H1 (cell line): ENCODE measurements around the gene SCRG1. TPM values are rescaled to one million over a fixed set of nuclear protein-coding genes. Genes with fewer than 3 reads are reported as not detected.

Experiments
- CTCF ChIA-PET: fragments of 300-600 bp; sonication (Branson Sonifier 250); formaldehyde crosslinking; loops from one replicate; lab custom pipeline; 2021; ENCODE audit not compliant: partially characterized antibody; lab: Charles Lee
- POLR2A ChIA-PET: fragments of 300-600 bp; sonication (Branson Sonifier 250); formaldehyde crosslinking; loops from one replicate; lab custom pipeline; 2021; ENCODE audit warnings: inconsistent platforms; ENCODE audit not compliant: partially characterized antibody; lab: Charles Lee
- DNase-seq, 2 experiments: peaks; one replicate each; pipeline versions ENCODE4 v3.0.0 to v3.0.0-alpha.2; 2010 to 2022; ENCODE audit warnings: low spot score in 2 of 2, low read depth in 1 of 2, mixed read lengths in 1 of 2
- FAIRE-seq: peaks from 2 replicates; lab custom pipeline; 2011; peaks lifted over from hg19 to GRCh38; lab: Jason Lieb, UNC
- H2AFZ ChIP-seq: 2 replicates; pipeline ENCODE4 v1.8.1; 2012; ENCODE audit warnings: low read length, inconsistent platforms
- H2AK5ac ChIP-seq: 2 replicates; pipeline ENCODE4 v1.6.1; 2013; ENCODE audit warnings: low read depth, low read length
- H2BK120ac ChIP-seq: replicated peaks from 2 replicates; pipeline ENCODE3; 2013; ENCODE audit warnings: low read depth, low read length, inconsistent platforms
- H2BK12ac ChIP-seq: 2 replicates; pipeline ENCODE4 v1.6.1; 2013; ENCODE audit warnings: low read depth, low read length
- H2BK15ac ChIP-seq: 2 replicates; pipeline ENCODE4 v1.6.1; 2013; ENCODE audit warnings: low read length
- H2BK20ac ChIP-seq: 2 replicates; pipeline ENCODE4 v1.6.1; 2013; ENCODE audit warnings: low read length
- H2BK5ac ChIP-seq: 2 replicates; pipeline ENCODE4 v1.6.1; 2013; ENCODE audit warnings: low read depth, low read length
- H3K14ac ChIP-seq: 2 replicates; pipeline ENCODE4 v1.6.1; 2013; ENCODE audit warnings: inconsistent platforms; ENCODE audit not compliant: insufficient read length
- H3K18ac ChIP-seq: 2 replicates; pipeline ENCODE4 v1.6.1; 2013; ENCODE audit warnings: low read length; ENCODE audit errors: extremely low read depth
- H3K23ac ChIP-seq: 2 replicates; pipeline ENCODE4 v1.6.1; 2013; ENCODE audit warnings: inconsistent platforms; ENCODE audit not compliant: insufficient read length
- H3K23me2 ChIP-seq: 2 replicates; pipeline ENCODE4 v1.6.1; 2013; ENCODE audit warnings: low read depth, low read length
- H3K27ac ChIP-seq: 2 replicates; pipeline ENCODE4 v1.6.1; 2011; ENCODE audit warnings: low read depth, low read length, inconsistent platforms
- H3K27me3 ChIP-seq, 4 experiments: replicated peaks in 1 of 4; 1 replicate in 1 of 4; 2 replicates in 3 of 4; pipeline versions ENCODE4 v1.6.1 to v1.8.1; 2011 to 2013; ENCODE audit warnings: low read length in 3 of 4, mild to moderate bottlenecking in 3 of 4, inconsistent platforms in 2 of 4, mixed read lengths in 2 of 4, moderate library complexity in 1 of 4; ENCODE audit not compliant: control insufficient read depth in 3 of 4, insufficient read depth in 3 of 4; ENCODE audit errors: extremely low read depth in 1 of 4
- H3K36me3 ChIP-seq, 4 experiments: 2 replicates each; pipeline versions ENCODE4 v1.6.1 to v1.8.1; 2011 to 2013; ENCODE audit warnings: mild to moderate bottlenecking in 4 of 4, low read length in 3 of 4, moderate library complexity in 2 of 4, control low read depth in 1 of 4, inconsistent platforms in 1 of 4; ENCODE audit not compliant: insufficient read depth in 4 of 4, control insufficient read depth in 2 of 4
- H3K4ac ChIP-seq: replicated peaks from 2 replicates; pipeline ENCODE3; 2013; ENCODE audit warnings: low read length, low read depth, mixed read lengths, inconsistent platforms; ENCODE audit not compliant: insufficient read length
- H3K4me1 ChIP-seq, 4 experiments: replicated peaks in 1 of 4; 1 replicate in 1 of 4; 2 replicates in 3 of 4; pipeline versions ENCODE4 v1.6.1 to v1.8.1; 2011 to 2013; ENCODE audit warnings: low read length in 3 of 4, inconsistent platforms in 2 of 4, mixed read lengths in 1 of 4; ENCODE audit not compliant: insufficient read depth in 4 of 4, control insufficient read depth in 3 of 4
- H3K4me2 ChIP-seq, 2 experiments: 2 replicates each; pipeline versions ENCODE4 v1.6.1 to v1.8.1; 2011 to 2013; ENCODE audit warnings: low read depth in 2 of 2, low read length in 2 of 2, control low read depth in 1 of 2, inconsistent platforms in 1 of 2, mild to moderate bottlenecking in 1 of 2; ENCODE audit not compliant: insufficient read depth in 1 of 2
- H3K4me3 ChIP-seq, 4 experiments: fragments of 200-600, 300-600 bp in 1 of 4; sonication (generic), shearing (Covaris generic), sonication (Bioruptor Twin) in 1 of 4; 2 replicates each; pipeline versions ENCODE4 v1.5.1 to v1.8.1; 2011 to 2016; ENCODE audit warnings: low read length in 4 of 4, low read depth in 3 of 4, control low read depth in 2 of 4, inconsistent platforms in 2 of 4, mild to moderate bottlenecking in 2 of 4, mixed read lengths in 1 of 4, moderate library complexity in 1 of 4; ENCODE audit not compliant: insufficient read depth in 2 of 4; ENCODE audit errors: extremely low read depth in 1 of 4
- H3K56ac ChIP-seq: replicated peaks from 2 replicates; pipeline ENCODE3; 2013; ENCODE audit warnings: low read depth, mild to moderate bottlenecking, mixed read lengths, low read length, inconsistent platforms; ENCODE audit not compliant: insufficient read length
- H3K79me1 ChIP-seq: 2 replicates; pipeline ENCODE4 v1.6.1; 2013; ENCODE audit warnings: low read depth, low read length, control low read depth
- H3K79me2 ChIP-seq, 2 experiments: 2 replicates each; pipeline versions ENCODE4 v1.6.1 to v1.8.1; 2012 to 2013; ENCODE audit warnings: low read length in 2 of 2, mild to moderate bottlenecking in 2 of 2, inconsistent platforms in 1 of 2; ENCODE audit not compliant: insufficient read depth in 2 of 2, control insufficient read depth in 1 of 2
- H3K9ac ChIP-seq, 4 experiments: replicated peaks in 1 of 4; 1 replicate in 1 of 4; 2 replicates in 3 of 4; pipeline versions ENCODE4 v1.6.1 to v1.8.1; 2011 to 2013; ENCODE audit warnings: low read depth in 3 of 4, low read length in 3 of 4, control low read depth in 2 of 4, mild to moderate bottlenecking in 2 of 4, moderate library complexity in 2 of 4, inconsistent platforms in 1 of 4; ENCODE audit errors: extremely low read depth in 1 of 4
- H3K9me3 ChIP-seq, 2 experiments: 2 replicates each; pipeline versions ENCODE4 v1.6.1 to v1.8.1; 2012 to 2013; ENCODE audit warnings: mild to moderate bottlenecking in 2 of 2, moderate library complexity in 2 of 2, control low read depth in 1 of 2, inconsistent platforms in 1 of 2, low read depth in 1 of 2, low read length in 1 of 2, mixed read lengths in 1 of 2; ENCODE audit not compliant: insufficient read depth in 2 of 2
- H4K20me1 ChIP-seq, 2 experiments: replicated peaks in 1 of 2; 2 replicates each; pipeline versions ENCODE3 to v1.8.1; 2011 to 2013; ENCODE audit warnings: inconsistent platforms in 2 of 2, low read length in 2 of 2, mild to moderate bottlenecking in 1 of 2; ENCODE audit not compliant: insufficient read depth in 2 of 2, control insufficient read depth in 1 of 2
- H4K5ac ChIP-seq: 2 replicates; pipeline ENCODE4 v1.6.1; 2013; ENCODE audit warnings: low read length, low read depth, mixed read lengths, inconsistent platforms; ENCODE audit not compliant: insufficient read length
- H4K8ac ChIP-seq: 2 replicates; pipeline ENCODE4 v1.8.0; 2013; ENCODE audit warnings: mild to moderate bottlenecking, moderate library complexity, low read length, inconsistent platforms; ENCODE audit not compliant: insufficient read depth; ENCODE audit errors: extremely low read depth
- H4K91ac ChIP-seq: replicated peaks from 2 replicates; pipeline ENCODE3; 2013; ENCODE audit warnings: low read length, mixed read lengths, inconsistent platforms; ENCODE audit not compliant: insufficient read length
- CHD2 ChIP-seq: IDR thresholded peaks from 2 replicates; pipeline ENCODE4 v1.6.1; 2012; ENCODE audit warnings: low read length, improper control_type of control experiment
- EGR1 ChIP-seq: IDR thresholded peaks from 2 replicates; pipeline ENCODE4 v1.6.1; 2011; ENCODE audit warnings: low read depth, low read length, borderline replicate concordance
- EZH2 ChIP-seq: fragments of 200-600 bp; sonication (generic); IDR thresholded peaks from 2 replicates; pipeline ENCODE4 v1.7.1; 2012; ENCODE audit warnings: low read depth, mild to moderate bottlenecking, moderate library complexity, low read length, inconsistent platforms; ENCODE audit not compliant: severe bottlenecking
- WGBS, 2 experiments: shearing (Covaris generic) in 1 of 2; methylation state at CpG; one replicate each; pipeline versions ENCODE4 v1.1.6 to v1.1.7; 2013 to 2015; ENCODE audit warnings: low lambda C conversion rate in 2 of 2, mixed read lengths in 2 of 2, inconsistent platforms in 1 of 2, low coverage in 1 of 2, missing lambda C conversion rate in 1 of 2; ENCODE audit not compliant: insufficient replicate concordance in 2 of 2, insufficient coverage in 1 of 2, insufficient read length in 1 of 2; ENCODE audit errors: extremely low coverage in 1 of 2, missing lambda C conversion rate in 1 of 2; 5-methylcytosine and 5-hydroxymethylcytosine counted together
- polyA plus RNA-seq, 7 experiments: library from polyadenylated mRNA; depleted of rRNA in 3 of 7; stranded (reverse) in 5 of 7; unstranded in 2 of 7; fragments of >200 nt in 5 of 7; fragments of 200-250 nt in 2 of 7; gene quantifications; 1 replicate in 5 of 7; 2 replicates in 1 of 7; 4 replicates in 1 of 7; pipeline versions ENCODE4 v1.2.1 to v1.2.3, GENCODE V29; 2011 to 2013; ENCODE audit warnings: missing spikeins in 2 of 7, mixed read lengths in 2 of 7
- total RNA-seq: library from RNA; stranded (reverse); fragmentation: NEBNext Ultra II Directional; extraction: Animal tissue kit (Norgen Biotek cat#: 25700); gene quantifications from 2 replicates; pipeline ENCODE4 v1.2.1, GENCODE V29; 2021
- TF ChIP-seq, protein P1 (sequence below): IDR thresholded peaks from 2 replicates; pipeline ENCODE4 v1.6.1; 2012; ENCODE audit warnings: low read length, inconsistent platforms
- TF ChIP-seq, protein P2 (sequence below), 3 experiments: IDR thresholded peaks; 1 replicate in 2 of 3; 2 replicates in 1 of 3; pipeline versions ENCODE4 v1.5.1 to v1.6.1; 2011; ENCODE audit warnings: low read length in 3 of 3, mild to moderate bottlenecking in 3 of 3, inconsistent platforms in 2 of 3, low read depth in 1 of 3, moderate library complexity in 1 of 3; ENCODE audit not compliant: insufficient read depth in 1 of 3; ENCODE audit errors: control extremely low read depth in 1 of 3
- TF ChIP-seq, protein P3 (sequence below): IDR thresholded peaks from 2 replicates; pipeline ENCODE4 v1.6.1; 2011; ENCODE audit warnings: low read length, improper control_type of control experiment

SCRG1 gene
- total and polyA plus RNA-seq, 2 of the 8 experiments (the other 6 are each of a cell fraction or from before 2014, with no cell fraction given), result not detected

DNA sequence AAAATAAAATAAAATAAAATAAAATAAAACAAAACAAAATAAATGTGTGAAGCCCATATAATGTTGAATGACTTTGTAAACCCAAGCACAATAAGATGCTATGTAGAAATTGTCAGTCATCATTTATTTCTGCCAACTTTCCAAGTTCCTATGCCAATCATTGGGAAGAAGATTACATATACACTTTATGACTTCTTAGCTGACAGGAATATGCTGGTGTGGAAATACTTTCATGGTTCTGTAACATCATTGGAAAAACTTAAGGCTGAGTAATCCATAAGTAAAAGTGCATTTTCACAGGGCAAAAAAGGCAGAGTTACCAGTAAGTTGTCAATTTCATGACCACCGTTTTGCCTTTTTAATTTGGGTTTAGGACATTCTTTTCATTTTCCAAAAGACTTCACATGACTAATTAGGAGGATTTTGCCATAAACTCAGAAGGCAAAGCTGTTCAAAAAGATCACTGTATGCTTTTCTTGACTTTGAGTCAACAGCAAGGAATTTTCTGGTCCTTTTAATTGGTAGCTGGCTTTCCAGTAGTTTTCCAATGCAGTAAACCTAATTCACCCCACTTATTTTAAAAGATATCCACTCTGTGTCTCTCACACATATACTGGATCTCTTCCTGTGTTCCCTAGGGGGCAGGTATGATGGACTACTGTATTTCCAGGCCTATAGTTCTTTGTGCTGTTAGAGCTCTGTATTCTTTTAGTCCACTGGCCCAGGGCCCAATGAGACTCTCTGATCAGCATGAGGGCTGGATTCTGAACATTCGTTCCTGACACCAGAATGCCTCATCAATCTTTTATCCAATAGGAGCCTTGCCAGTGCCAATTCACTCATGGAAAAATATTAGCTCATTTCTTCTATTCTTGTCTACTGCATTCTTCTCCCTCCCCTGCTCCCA is 26.2 kb upstream of the SCRG1 start:
- Histone ChIP-seq H2BK15ac (no peak overlapping the region), H4K5ac (no peak overlapping the region), H3K56ac (no peak overlapping the region), H4K8ac (no peak overlapping the region), H3K14ac (no peak overlapping the region), H2BK120ac (no peak overlapping the region), H3K4me1 (no peaks in the 10 kb centered on the region), H3K9ac (no peak overlapping the region), H2BK5ac (no peak overlapping the region), H2BK12ac (no peak overlapping the region), H3K4me3 (no peak overlapping the region), H2BK20ac (no peak overlapping the region), H3K27ac (no peak overlapping the region), H3K27me3 (no peaks in the 10 kb centered on the region), H3K18ac (no peak overlapping the region), H3K23me2 (no peaks in the 10 kb centered on the region; the same call in 1 of the 2 replicates), H3K4ac (no peak overlapping the region), H3K9me3 (no peaks in the 10 kb centered on the region), H3K36me3 (no peaks in the 10 kb centered on the region), H3K23ac (no peak overlapping the region), H3K4me2 (no peak overlapping the region), H2AFZ (no peak overlapping the region), H2AK5ac (no peak overlapping the region), H4K20me1 (no peaks in the 10 kb centered on the region), H3K79me2 (no peaks in the 10 kb centered on the region), H4K91ac (no peak overlapping the region), H3K79me1 (no peaks in the 10 kb centered on the region)
- FAIRE-seq (no peak), DNase-seq (no peak)
- WGBS, 2 experiments, result 87% methylated on average over 2 of the region's 2 CpGs; no CpG with 5 or more reads in 1 of the 2 experiments
- POLR2A ChIA-PET, result no interaction called here
- CTCF ChIA-PET, result interaction anchor here (0.6 to 1.6 kb wide), 11 partner anchors 9 to 533 kb away, joined by 3 to 6 read pairs (median 3); no protein-coding TSS in a partner anchor
- TF ChIP-seq CHD2 (no peak), EZH2 (no peak), EGR1 (no peak)
- TF ChIP-seq, protein P1, sequence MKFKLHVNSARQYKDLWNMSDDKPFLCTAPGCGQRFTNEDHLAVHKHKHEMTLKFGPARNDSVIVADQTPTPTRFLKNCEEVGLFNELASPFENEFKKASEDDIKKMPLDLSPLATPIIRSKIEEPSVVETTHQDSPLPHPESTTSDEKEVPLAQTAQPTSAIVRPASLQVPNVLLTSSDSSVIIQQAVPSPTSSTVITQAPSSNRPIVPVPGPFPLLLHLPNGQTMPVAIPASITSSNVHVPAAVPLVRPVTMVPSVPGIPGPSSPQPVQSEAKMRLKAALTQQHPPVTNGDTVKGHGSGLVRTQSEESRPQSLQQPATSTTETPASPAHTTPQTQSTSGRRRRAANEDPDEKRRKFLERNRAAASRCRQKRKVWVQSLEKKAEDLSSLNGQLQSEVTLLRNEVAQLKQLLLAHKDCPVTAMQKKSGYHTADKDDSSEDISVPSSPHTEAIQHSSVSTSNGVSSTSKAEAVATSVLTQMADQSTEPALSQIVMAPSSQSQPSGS, result no peak
- TF ChIP-seq, protein P2, sequence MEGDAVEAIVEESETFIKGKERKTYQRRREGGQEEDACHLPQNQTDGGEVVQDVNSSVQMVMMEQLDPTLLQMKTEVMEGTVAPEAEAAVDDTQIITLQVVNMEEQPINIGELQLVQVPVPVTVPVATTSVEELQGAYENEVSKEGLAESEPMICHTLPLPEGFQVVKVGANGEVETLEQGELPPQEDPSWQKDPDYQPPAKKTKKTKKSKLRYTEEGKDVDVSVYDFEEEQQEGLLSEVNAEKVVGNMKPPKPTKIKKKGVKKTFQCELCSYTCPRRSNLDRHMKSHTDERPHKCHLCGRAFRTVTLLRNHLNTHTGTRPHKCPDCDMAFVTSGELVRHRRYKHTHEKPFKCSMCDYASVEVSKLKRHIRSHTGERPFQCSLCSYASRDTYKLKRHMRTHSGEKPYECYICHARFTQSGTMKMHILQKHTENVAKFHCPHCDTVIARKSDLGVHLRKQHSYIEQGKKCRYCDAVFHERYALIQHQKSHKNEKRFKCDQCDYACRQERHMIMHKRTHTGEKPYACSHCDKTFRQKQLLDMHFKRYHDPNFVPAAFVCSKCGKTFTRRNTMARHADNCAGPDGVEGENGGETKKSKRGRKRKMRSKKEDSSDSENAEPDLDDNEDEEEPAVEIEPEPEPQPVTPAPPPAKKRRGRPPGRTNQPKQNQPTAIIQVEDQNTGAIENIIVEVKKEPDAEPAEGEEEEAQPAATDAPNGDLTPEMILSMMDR (IDR thresholded peaks at IDR 0.05; ENCODE audit: control extremely low read depth in 1 of 3, insufficient read depth in 1 of 3, low read depth in 1 of 3, low read length in 3 of 3), result no peak
- TF ChIP-seq, protein P3, sequence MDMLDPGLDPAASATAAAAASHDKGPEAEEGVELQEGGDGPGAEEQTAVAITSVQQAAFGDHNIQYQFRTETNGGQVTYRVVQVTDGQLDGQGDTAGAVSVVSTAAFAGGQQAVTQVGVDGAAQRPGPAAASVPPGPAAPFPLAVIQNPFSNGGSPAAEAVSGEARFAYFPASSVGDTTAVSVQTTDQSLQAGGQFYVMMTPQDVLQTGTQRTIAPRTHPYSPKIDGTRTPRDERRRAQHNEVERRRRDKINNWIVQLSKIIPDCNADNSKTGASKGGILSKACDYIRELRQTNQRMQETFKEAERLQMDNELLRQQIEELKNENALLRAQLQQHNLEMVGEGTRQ, result no peak
